ENCODE results near the gene AIFM3. TPM values are rescaled to one million over a fixed set of nuclear protein-coding genes. Genes with fewer than 3 reads are reported as not detected.

AIFM3 gene
- total RNA-seq, 8 experiments from 2014 or later: 0.21 to 1.9 (median 0.72) TPM

DNA sequence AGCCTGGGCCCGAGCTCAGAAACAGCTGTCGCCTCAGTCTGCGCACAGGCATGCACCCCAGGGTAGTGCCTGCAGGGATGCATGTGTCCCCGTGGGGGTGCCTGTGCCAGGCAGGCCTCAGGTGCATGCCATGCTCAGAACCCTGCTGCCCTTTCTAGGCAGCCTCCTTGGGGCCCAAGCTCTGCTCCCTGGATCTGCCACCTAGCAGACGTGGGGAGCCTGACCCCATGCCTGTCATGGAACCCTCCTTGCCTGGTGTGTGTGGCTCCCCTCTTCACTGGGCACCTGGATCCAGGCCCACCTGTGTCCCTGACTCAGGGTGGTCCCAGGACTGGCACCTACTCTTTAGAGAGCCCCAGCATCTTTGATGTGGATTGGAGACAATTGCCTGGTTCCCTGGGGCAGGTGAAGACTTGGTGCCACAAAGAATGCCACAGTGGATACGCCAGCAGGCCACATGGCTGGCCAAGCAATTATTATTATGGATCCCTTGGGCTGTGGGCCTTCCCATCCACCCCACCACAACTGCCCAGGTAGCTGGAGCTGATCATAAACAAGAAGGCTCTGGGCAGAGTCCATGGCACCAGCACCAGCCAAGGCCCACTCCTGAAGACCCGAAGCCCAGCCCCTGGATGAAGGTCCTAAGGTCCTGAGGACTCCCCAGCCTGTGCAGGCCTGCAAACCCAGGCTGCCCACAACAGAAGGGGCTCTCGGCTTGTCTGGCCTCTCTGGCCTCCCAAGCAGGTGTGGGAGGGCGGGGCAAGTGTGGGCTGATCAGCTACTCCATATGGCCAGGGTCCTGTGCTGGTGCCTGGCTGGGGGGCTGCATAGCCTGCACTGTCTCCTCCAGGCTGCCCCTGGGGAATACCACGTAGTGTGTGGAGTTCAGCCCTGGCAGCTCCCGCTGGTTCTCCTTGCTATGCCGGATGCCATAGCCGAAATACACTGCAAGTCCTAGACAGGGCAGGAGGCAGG, 61.5 kb downstream of the AIFM3 start:
- in situ Hi-C loops (cut with MboI; ENCODE audit: low pct_unique_long_range_greater_than_20kb in 2 of 9, low sequenced_read_pairs in 9 of 9, unreplicated experiment in 9 of 9): loop anchor here in 1 of 9 experiments (10.0 kb wide), 1 partner anchor 56 kb away; no protein-coding TSS in a partner anchor
- 60 to 100% (median 80%) methylated on average over 1 to 3 of the region's 13 CpGs; no CpG with 5 or more reads in 5 of the 10 experiments for WGBS, 10 experiments
- peaks cover 23% of the 10 kb centered on the region in 2 donors for H3K4me1 ChIP-seq (replicated peaks in 1 of 2)
- peak overlapping the region in 1 of 2 donors; percentile 12 for H3K27ac ChIP-seq
- no peak for ATAC-seq (replicated peaks in 6 of 8)
- no peak overlapping the region for H3K4me3 ChIP-seq

DNA sequence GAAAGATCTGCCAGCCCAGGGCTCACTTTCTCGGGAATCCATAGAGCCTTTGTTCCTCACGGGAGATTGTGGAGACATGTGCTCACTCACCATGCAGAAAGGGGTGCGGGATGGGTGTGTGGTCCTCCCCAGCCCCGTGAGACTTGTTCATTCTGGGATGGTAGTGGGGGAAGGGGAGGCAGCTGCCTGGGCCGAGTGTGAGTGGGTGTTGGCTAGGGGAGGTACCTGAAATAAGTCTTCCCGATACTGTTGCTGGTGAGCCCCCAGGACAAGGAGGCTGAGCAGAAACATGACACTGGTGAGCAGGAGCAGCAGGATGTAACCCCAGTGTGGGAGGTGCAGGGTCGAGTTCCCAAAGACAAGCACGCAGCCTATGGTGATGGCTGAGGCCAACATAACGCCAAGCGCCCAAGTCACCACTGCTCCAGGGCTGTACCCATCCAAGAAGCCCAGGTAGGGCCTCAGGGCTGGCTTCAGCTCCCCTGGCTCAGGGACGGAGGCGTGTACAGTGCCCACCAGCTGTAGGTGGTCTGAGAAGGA, 62.5 kb downstream of the AIFM3 start:
- no peak for ATAC-seq (replicated peaks in 6 of 8)
- Histone ChIP-seq H3K27ac (no peak overlapping the region), H3K4me3 (no peak overlapping the region), H3K4me1 (replicated peaks in 1 of 2) (peaks cover 23% of the 10 kb centered on the region in 2 donors)
- in situ Hi-C loops (cut with MboI; ENCODE audit: low pct_unique_long_range_greater_than_20kb in 2 of 9, low sequenced_read_pairs in 9 of 9, unreplicated experiment in 9 of 9): loop anchor here in 1 of 9 experiments (10.0 kb wide), 1 partner anchor 55 kb away; no protein-coding TSS in a partner anchor
- WGBS, 10 experiments: 54 to 100% (median 85%) methylated on average over 1 to 6 of the region's 12 CpGs; no CpG with 5 or more reads in 4 of the 10 experiments

DNA sequence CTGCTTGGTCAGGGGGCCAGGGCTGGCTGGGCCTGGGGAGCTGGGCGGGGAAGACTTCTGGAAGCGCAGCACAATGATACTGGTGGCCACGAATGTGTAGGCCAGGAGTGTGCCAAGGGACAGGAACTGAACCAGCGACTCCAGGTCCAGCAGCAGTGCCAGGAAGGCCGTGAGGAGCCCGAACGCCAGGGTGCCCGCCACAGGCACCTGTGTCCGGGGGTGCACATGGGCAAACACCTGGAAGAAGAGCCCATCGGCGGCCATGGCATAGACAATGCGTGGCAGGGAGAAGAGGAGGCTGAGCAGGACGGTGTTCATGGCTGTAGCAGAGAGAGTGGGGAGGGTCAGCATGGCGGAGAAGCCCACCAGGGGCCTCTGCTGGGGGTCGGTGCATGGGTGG, 63.0 kb downstream of the AIFM3 start:
- in situ Hi-C loops (cut with MboI; ENCODE audit: low pct_unique_long_range_greater_than_20kb in 2 of 9, low sequenced_read_pairs in 9 of 9, unreplicated experiment in 9 of 9): no loop called here
- Histone ChIP-seq H3K4me1 (replicated peaks in 1 of 2) (peaks cover 23% of the 10 kb centered on the region in 2 donors), H3K4me3 (no peak overlapping the region), H3K27ac (no peak overlapping the region)
- 50 to 100% (median 90%) methylated on average over 1 to 2 of the region's 15 CpGs; no CpG with 5 or more reads in 4 of the 10 experiments for WGBS, 10 experiments
- no peak for ATAC-seq (replicated peaks in 6 of 8)

Other genes starting within 250 kb of the AIFM3 start
- gene SERPIND1, start 193.1 kb upstream of the AIFM3 start, total RNA-seq: 1 to 10 TPM in 2 of 8 experiments, under 1 TPM in 6; 0.17 to 1.8 (median 0.66) TPM
- 10 to 100 TPM; 22.4 to 76.9 (median 36.2) TPM for gene PI4KA, start 108.4 kb upstream of the AIFM3 start, total RNA-seq
- 10 to 100 TPM in 7 of 8 experiments, 1 to 10 TPM in 1; 6.7 to 26.5 (median 14.9) TPM for gene SNAP29, start 108.2 kb upstream of the AIFM3 start, total RNA-seq
- gene CRKL, start 49.8 kb upstream of the AIFM3 start, total RNA-seq: 10 to 100 TPM; 31.0 to 52.8 (median 39.3) TPM
- gene LZTR1, start 15.0 kb downstream of the AIFM3 start, total RNA-seq: 10 to 100 TPM; 19.0 to 47.1 (median 26.0) TPM
- 10 to 100 TPM; 21.4 to 33.0 (median 29.4) TPM for gene THAP7, start 34.9 kb downstream of the AIFM3 start, total RNA-seq
- gene P2RX6, start 47.9 kb downstream of the AIFM3 start, total RNA-seq: 1 to 10 TPM in 5 of 8 experiments, under 1 TPM in 3; 0.54 to 7.7 (median 1.1) TPM
- 1 to 10 TPM in 2 of 8 experiments, under 1 TPM in 6; 0.15 to 1.5 (median 0.42) TPM for gene SLC7A4, start 65.3 kb downstream of the AIFM3 start, total RNA-seq
- 1 to 10 TPM in 3 of 8 experiments, under 1 TPM in 5; 0.13 to 3.0 (median 0.45) TPM for gene LRRC74B, start 78.7 kb downstream of the AIFM3 start, total RNA-seq

Data from motor neuron (in vitro differentiated cells).